ENCODE data around the gene SPPL2A. TPM values are rescaled to one million over a fixed set of nuclear protein-coding genes. Genes with fewer than 3 reads are reported as not detected.
"Not testable (repeated sequence)": the region's sequence is repeated elsewhere in the genome, so short reads cannot be mapped to it uniquely, and the experiment has no call there.

The SPPL2A gene
- total RNA-seq, result 100 to 1,000 TPM in 3 of 4 donors, 10 to 100 TPM in 1; 47.0 to 425 (median 332) TPM

- Histone ChIP-seq H3K4me1 (peaks cover 0 to 12% (median 0%) of the 10 kb centered on the region in 4 donors), H3K9me3 (no peaks in the 10 kb centered on the region), H3K36me3 (no peaks in the 10 kb centered on the region), H3K27me3 (no peaks in the 10 kb centered on the region), H3K4me3 (peak within 1 kb of the TSS; percentile 69 to 94 (median 90)), H3K27ac (peak within 1 kb of the TSS; percentile 92 to 98 (median 95))
- peak; percentile 79 to 91 (median 90) for DNase-seq
- TF ChIP-seq POLR2A (IDR thresholded peaks at IDR 0.05), result peak; percentile 89 to 93
- TF ChIP-seq CTCF (IDR thresholded peaks at IDR 0.05), result no peak
Measured at GRCh38 chr15:50765195-50765967, at the start of gene SPPL2A. Gene SPPL2A (minus strand): TSS chr15:50765706. CDS start chr15:50765533, 173 bp downstream.

- no peaks in the 10 kb centered on the region for H3K4me1 ChIP-seq
- no peak for DNase-seq
- no peaks in the 10 kb centered on the region for H3K36me3 ChIP-seq
Measured at GRCh38 chr15:50814634-50815033, 49.1 kb upstream of the SPPL2A start.

DNA sequence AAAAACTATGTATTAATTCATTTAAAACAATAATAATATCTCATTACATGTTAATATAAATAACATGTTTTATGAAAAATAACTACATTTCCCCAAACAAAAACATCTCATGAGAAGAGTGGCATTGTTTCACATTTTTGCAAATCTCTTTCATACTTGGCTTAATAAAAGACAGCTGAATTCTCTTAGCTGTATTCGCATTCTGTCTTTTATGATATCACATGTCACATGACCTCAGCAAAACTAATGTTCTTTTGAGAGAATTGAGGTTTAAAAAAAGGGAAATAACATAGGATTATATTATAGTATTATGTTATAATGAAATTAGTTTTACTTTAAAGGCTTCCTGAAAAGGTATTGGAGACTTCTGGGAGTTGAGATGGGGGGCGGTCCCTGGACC is 48.4 kb upstream of the SPPL2A start:
- no peak for DNase-seq
- Histone ChIP-seq H3K4me3 (no peak overlapping the region), H3K27me3 (no peaks in the 10 kb centered on the region), H3K27ac (no peak overlapping the region), H3K36me3 (no peaks in the 10 kb centered on the region), H3K9me3 (no peaks in the 10 kb centered on the region), H3K4me1 (no peaks in the 10 kb centered on the region)
- TF ChIP-seq CTCF (IDR thresholded peaks at IDR 0.05) (no peak), POLR2A (IDR thresholded peaks at IDR 0.05) (no peak)

More at GRCh38 chr15:50814634-50815033, 49.1 kb upstream of the SPPL2A start:
- no peak for TF ChIP-seq POLR2A (IDR thresholded peaks at IDR 0.05)
- TF ChIP-seq CTCF (IDR thresholded peaks at IDR 0.05), result no peak
- no peaks in the 10 kb centered on the region for H3K27me3 ChIP-seq
- H3K4me3 ChIP-seq, result no peak overlapping the region
- no peak overlapping the region for H3K27ac ChIP-seq
- H3K9me3 ChIP-seq, result no peaks in the 10 kb centered on the region

DNA sequence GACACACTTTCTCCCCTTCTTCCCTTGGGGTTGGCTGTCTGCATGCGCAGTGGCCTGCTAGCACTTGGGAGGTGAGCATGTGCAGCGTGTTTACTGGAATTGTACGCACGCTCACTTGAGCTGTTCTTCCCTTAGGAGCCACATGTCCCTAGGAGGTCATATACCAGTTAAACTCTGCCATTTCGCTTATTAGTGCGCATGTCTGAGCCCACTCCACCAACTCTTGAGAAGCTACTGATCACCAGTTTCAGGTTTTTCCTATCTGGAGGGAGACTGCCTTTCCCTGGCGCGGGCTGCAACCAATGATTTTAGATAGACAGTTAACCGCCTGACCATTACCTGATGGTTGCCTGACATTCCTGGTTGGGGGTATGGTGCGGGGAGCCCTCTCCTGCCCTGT is 47.6 kb upstream of the SPPL2A start:
- no peaks in the 10 kb centered on the region for H3K36me3 ChIP-seq
- no peak overlapping the region for H3K27ac ChIP-seq
- no peak for TF ChIP-seq CTCF (IDR thresholded peaks at IDR 0.05)
- TF ChIP-seq POLR2A (IDR thresholded peaks at IDR 0.05), result no peak
- H3K4me1 ChIP-seq, result no peaks in the 10 kb centered on the region
- no peak for DNase-seq
- H3K27me3 ChIP-seq, result no peaks in the 10 kb centered on the region
- H3K9me3 ChIP-seq, result no peaks in the 10 kb centered on the region
- no peak overlapping the region for H3K4me3 ChIP-seq

- peak overlapping the region in 2 of 4 donors; percentile 46 to 50 for H3K4me3 ChIP-seq
- H3K27me3 ChIP-seq, H3K4me1 ChIP-seq, H3K27ac ChIP-seq, H3K9me3 ChIP-seq, DNase-seq, H3K36me3 ChIP-seq: not testable (repeated sequence)
Measured at GRCh38 chr15:50812181-50812506, 46.6 kb upstream of the SPPL2A start.

DNA sequence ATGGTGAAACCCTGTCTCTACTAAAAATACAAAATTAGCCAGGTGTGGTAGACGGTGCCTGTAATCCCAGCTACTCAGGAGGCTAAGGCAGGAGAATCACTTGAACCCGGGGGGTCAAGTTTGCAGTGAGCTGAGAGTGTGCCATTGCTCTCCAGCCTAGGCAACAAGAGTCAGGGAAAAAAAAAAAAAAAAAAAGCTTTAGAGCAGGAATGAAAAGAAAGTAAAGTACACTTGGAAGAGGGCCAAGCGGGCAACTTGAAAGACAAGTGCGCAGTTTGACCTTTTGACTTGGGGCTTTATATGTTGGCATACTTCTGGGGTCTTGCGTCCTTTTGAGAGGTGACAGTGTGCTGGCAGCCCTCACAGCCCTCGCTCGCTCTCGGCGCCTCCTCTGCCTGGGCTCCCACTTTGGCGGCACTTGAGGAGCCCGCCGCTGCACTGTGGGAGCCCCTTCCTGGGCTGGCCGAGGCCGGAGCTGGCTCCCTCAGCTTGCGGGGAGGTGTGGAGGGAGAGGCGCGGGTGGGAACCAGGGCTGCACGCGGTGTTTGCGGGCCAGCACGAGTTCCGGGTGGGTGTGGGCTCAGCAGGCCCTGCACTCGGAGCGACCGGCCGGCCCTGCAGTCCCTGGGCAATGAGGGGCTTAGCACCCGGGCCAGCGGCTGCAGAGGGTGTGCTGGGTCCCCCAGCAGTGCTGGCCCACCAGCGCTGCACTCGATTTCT is 46.1 kb upstream of the SPPL2A start:
- DNase-seq, result peak in 2 of 3 donors; percentile 54 to 67
- H3K36me3 ChIP-seq, H3K27me3 ChIP-seq, H3K9me3 ChIP-seq, H3K4me1 ChIP-seq: not testable (repeated sequence)
- peak overlapping the region in 3 of 4 donors; percentile 42 to 65 (median 58) for H3K27ac ChIP-seq
- peak overlapping the region in 3 of 4 donors; percentile 0 to 50 (median 46) for H3K4me3 ChIP-seq

Data from Peyer's patch (tissue), 4 donors.